HepG2 (cell line): Measurements from ENCODE around the gene PNMA8C.

Experiments used
- CTCF ChIP-seq: sonication (generic); formaldehyde crosslinking; IDR thresholded peaks from 2 replicates; pipeline ENCODE4 v1.5.0; 2020; ENCODE audit warnings: mild to moderate bottlenecking, missing genetic modification reagents, moderate library complexity
- FOSL2 ChIP-seq: sonication (generic); formaldehyde crosslinking; IDR thresholded peaks from 2 replicates; pipeline ENCODE4 v1.4.0; 2020; ENCODE audit warnings: missing genetic modification reagents
- POLR2A ChIP-seq, 2 experiments: IDR thresholded peaks; 2 replicates each; pipeline ENCODE4 v1.6.1; 2011; ENCODE audit warnings: low read depth in 2 of 2, low read length in 2 of 2, mild to moderate bottlenecking in 1 of 2, moderate library complexity in 1 of 2; ENCODE audit not compliant: insufficient read depth in 1 of 2

- TF ChIP-seq CTCF (no peak), FOSL2 (CRISPR knock-in tag) (no peak), POLR2A (IDR thresholded peaks at IDR 0.05; ENCODE audit: insufficient read depth in 1 of 2, low read depth in 2 of 2, low read length in 2 of 2) (no peak)
Observed at GRCh38 chr19:46387713-46388130, 41.0 kb downstream of the PNMA8C start.
